GM12878 (cell line): ENCODE data around the gene FETUB. TPM values are rescaled to one million over a fixed set of nuclear protein-coding genes. Genes with fewer than 3 reads are reported as not detected.

Experiments used
- ATAC-seq: fragments of 200-7000 bp; cut with Tn5 transposase; 3 replicates; pipeline ENCODE4 v1.9.1; 2020; ENCODE audit warnings: mild to moderate bottlenecking, moderate library complexity
- BruUV-seq: library from RNA; stranded (reverse); fragments of 400-500 nt; replicated peaks from 2 replicates; lab custom pipeline; 2021; lab: Mats Ljungman, UMichigan
- CTCF ChIA-PET: fragments of 300-600 bp; sonication (Branson Sonifier 250); formaldehyde crosslinking; extraction: SDS; loops from one replicate; lab custom pipeline; 2021; ENCODE audit warnings: inconsistent platforms; lab: Yijun Ruan, JAX
- POLR2A ChIA-PET: fragments of 350-600 bp; formaldehyde crosslinking; extraction: SDS; loops from one replicate; lab custom pipeline; 2021; ENCODE audit warnings: inconsistent platforms; lab: Charles Lee
- RAD21 ChIA-PET: fragments of 300-600 bp; sonication (Branson Sonifier 250); formaldehyde crosslinking; loops from one replicate; lab custom pipeline; 2023; ENCODE audit warnings: antibody characterized with exemption; ENCODE audit not compliant: unreplicated experiment; lab: Charles Lee
- SMC1A ChIA-PET: fragments of 300-600 bp; sonication (Branson Sonifier 250); formaldehyde crosslinking; loops from one replicate; lab custom pipeline; 2023; ENCODE audit not compliant: unreplicated experiment, uncharacterized antibody; lab: Charles Lee
- DNase-seq: peaks from one replicate; pipeline ENCODE4 v3.0.0-alpha.2; 2011; ENCODE audit warnings: low read depth, low spot score
- FAIRE-seq: peaks from 3 replicates; lab custom pipeline; 2011; peaks lifted over from hg19 to GRCh38; lab: Jason Lieb, UNC
- H2AFZ ChIP-seq: 2 replicates; pipeline ENCODE4 v1.6.0; 2011; ENCODE audit warnings: low read depth, low read length, control low read depth; ENCODE audit not compliant: control insufficient read depth
- H3K27ac ChIP-seq: 2 replicates; pipeline ENCODE4 v1.5.1; 2011; ENCODE audit warnings: control low read depth; ENCODE audit not compliant: control insufficient read depth, insufficient read depth
- H3K27me3 ChIP-seq, 2 experiments: replicated peaks in 1 of 2; 2 replicates each; pipeline versions ENCODE4 v1.6.0 to v1.6.1; 2011; ENCODE audit warnings: low read length in 1 of 2; ENCODE audit not compliant: control insufficient read depth in 2 of 2, insufficient read depth in 2 of 2
- H3K36me3 ChIP-seq, 2 experiments: 2 replicates each; pipeline ENCODE4 v1.5.1; 2011; ENCODE audit warnings: low read length in 1 of 2; ENCODE audit not compliant: control insufficient read depth in 2 of 2, insufficient read depth in 2 of 2
- H3K4me1 ChIP-seq: 2 replicates; pipeline ENCODE4 v1.6.1; 2011; ENCODE audit warnings: mild to moderate bottlenecking, low read length, moderate library complexity, mixed read lengths; ENCODE audit not compliant: control insufficient read depth, insufficient read depth
- H3K4me2 ChIP-seq: 2 replicates; pipeline ENCODE4 v1.6.0; 2011; ENCODE audit warnings: control low read depth; ENCODE audit not compliant: control insufficient read depth, insufficient read depth
- H3K4me3 ChIP-seq: fragments of 200-600 bp; sonication (generic); 2 replicates; pipeline ENCODE4 v1.5.1; 2016
- H3K79me2 ChIP-seq: 2 replicates; pipeline ENCODE4 v1.6.0; 2011; ENCODE audit warnings: low read length; ENCODE audit not compliant: control insufficient read depth, insufficient read depth
- H3K9ac ChIP-seq: 2 replicates; pipeline ENCODE4 v1.8.0; 2011; ENCODE audit warnings: low read length, control low read depth, mixed read lengths; ENCODE audit not compliant: control insufficient read depth, insufficient read depth
- H3K9me3 ChIP-seq: replicated peaks from 3 replicates; pipeline ENCODE4 v1.5.1; 2011; ENCODE audit warnings: mild to moderate bottlenecking, low read length; ENCODE audit not compliant: control insufficient read depth, insufficient read depth
- H4K20me1 ChIP-seq: 2 replicates; pipeline ENCODE4 v1.6.0; 2011; ENCODE audit not compliant: control insufficient read depth, insufficient read depth
- BACH1 ChIP-seq: fragments of 450-650 bp; IDR thresholded peaks from 2 replicates; pipeline ENCODE4 v1.6.1; 2017; ENCODE audit warnings: mild to moderate bottlenecking, borderline replicate concordance
- CTCF ChIP-seq, 3 experiments: IDR thresholded peaks in 2 of 3; conservative IDR thresholded peaks in 1 of 3; 2 replicates each; pipeline ENCODE4 v1.5.1; 2011; ENCODE audit warnings: low read depth in 3 of 3, low read length in 3 of 3, mild to moderate bottlenecking in 3 of 3, control low read depth in 2 of 3, moderate library complexity in 2 of 3, inconsistent platforms in 1 of 3, mixed read lengths in 1 of 3; ENCODE audit not compliant: control insufficient read depth in 2 of 3, insufficient read depth in 1 of 3; ENCODE audit errors: extremely low read depth in 1 of 3
- HDAC2 ChIP-seq: fragments of 200-600 bp; sonication (generic); IDR thresholded peaks from 2 replicates; pipeline ENCODE4 v1.6.1; 2017
- HSF1 ChIP-seq: fragments of 150-350 bp; IDR thresholded peaks from 2 replicates; pipeline ENCODE4 v1.6.1; 2014; ENCODE audit warnings: mild to moderate bottlenecking, low read depth, low read length
- IRF3 ChIP-seq: fragments of 450-650 bp; IDR thresholded peaks from 2 replicates; pipeline ENCODE4 v1.6.1; 2014; ENCODE audit warnings: mild to moderate bottlenecking
- MTA2 ChIP-seq: fragments of 450-650 bp; IDR thresholded peaks from 2 replicates; pipeline ENCODE4 v1.6.1; 2016; ENCODE audit warnings: low read depth, mild to moderate bottlenecking, moderate library complexity
- PBX3 ChIP-seq: IDR thresholded peaks from 2 replicates; pipeline ENCODE4 v1.6.1; 2011; ENCODE audit warnings: mild to moderate bottlenecking, low read depth, low read length, moderate library complexity; ENCODE audit not compliant: insufficient replicate concordance
- SIX5 ChIP-seq: IDR thresholded peaks from 2 replicates; pipeline ENCODE4 v1.6.1; 2011; ENCODE audit warnings: mild to moderate bottlenecking, low read depth, low read length, moderate library complexity; ENCODE audit not compliant: severe bottlenecking
- SMARCA5 ChIP-seq: fragments of 450-650 bp; IDR thresholded peaks from 2 replicates; pipeline ENCODE4 v1.6.1; 2017; ENCODE audit warnings: mild to moderate bottlenecking
- SPI1 ChIP-seq: IDR thresholded peaks from 2 replicates; pipeline ENCODE4 v1.6.1; 2011; ENCODE audit warnings: low read depth, mild to moderate bottlenecking, low read length, moderate library complexity, borderline replicate concordance; ENCODE audit not compliant: insufficient read depth
- TBL1XR1 ChIP-seq: IDR thresholded peaks from 2 replicates; pipeline ENCODE4 v1.6.1; 2012; ENCODE audit warnings: low read depth, low read length, improper control_type of control experiment
- TCF7 ChIP-seq: IDR thresholded peaks from 2 replicates; pipeline ENCODE4 v1.6.1; 2014; ENCODE audit warnings: antibody characterized with exemption, borderline replicate concordance
- WRNIP1 ChIP-seq: IDR thresholded peaks from 2 replicates; pipeline ENCODE4 v1.6.1; 2011; ENCODE audit warnings: low read depth, low read length, improper control_type of control experiment, borderline replicate concordance
- ZNF384 ChIP-seq: IDR thresholded peaks from 2 replicates; pipeline ENCODE4 v1.6.1; 2012; ENCODE audit warnings: low read depth, mild to moderate bottlenecking, low read length, improper control_type of control experiment, borderline replicate concordance
- WGBS: methylation state at CpG from one replicate; pipeline ENCODE4 v1.1.6; 2016; ENCODE audit warnings: low lambda C conversion rate; ENCODE audit not compliant: insufficient replicate concordance, insufficient coverage; ENCODE audit errors: missing lambda C conversion rate; 5-methylcytosine and 5-hydroxymethylcytosine counted together
- in situ Hi-C: fragments of 300-500 bp; cut with MboI; formaldehyde crosslinking; loops from 9 replicates; pipeline ENCODE4 v1.14.3; 2018; ENCODE audit warnings: mixed read lengths
- intact Hi-C: fragments of 100-400 bp; cut with micrococcal nuclease; formaldehyde crosslinking; loops from one replicate; pipeline ENCODE4 v1.14.2; 2022; ENCODE audit not compliant: unreplicated experiment
- polyA plus RNA-seq, 11 experiments: library from polyadenylated mRNA; depleted of rRNA in 4 of 11; unstranded in 6 of 11; stranded (reverse) in 5 of 11; fragments of >200 nt; fragmentation: Nextera tagmentation in 4 of 11; fragmentation: Illumina TruSeq in 1 of 11; extraction: Ambion mirVana in 4 of 11; extraction: Trizol in 1 of 11; gene quantifications; 1 replicate in 1 of 11; 2 replicates in 10 of 11; pipeline versions ENCODE4 v1.2.1 to v1.2.3, GENCODE V29; 2011 to 2016; ENCODE audit warnings: inconsistent platforms in 2 of 11, missing spikeins in 2 of 11, low read depth in 1 of 11
- total RNA-seq, 4 experiments: library from RNA; depleted of rRNA in 3 of 4; stranded (reverse); fragments of >200 nt in 3 of 4; fragmentation: Illumina TruSeq in 1 of 4; extraction: Trizol in 1 of 4; gene quantifications; 2 replicates each; pipeline versions ENCODE4 v1.2.1 to v1.2.3, GENCODE V29; 2013 to 2021

FETUB gene
- total and polyA plus RNA-seq, 10 of the 15 experiments (the other 5 are each of a cell fraction or from before 2014, with no cell fraction given), result not detected

GRCh38 chr3:186593862-186594261 is 46.3 kb upstream of the FETUB start (continued):
- TF ChIP-seq IRF3, result no peak
- TF ChIP-seq, all 136 proteins: peak for 0

GRCh38 chr3:186594591-186595113 is 45.5 kb upstream of the FETUB start:
- Histone ChIP-seq H3K9me3 (no peaks in the 10 kb centered on the region), H3K27me3 (peaks cover 0 to 2% of the 10 kb centered on the region in 2 experiments; a peak in 1 of 4 replicates), H3K36me3 (no peaks in the 10 kb centered on the region), H2AFZ (no peak overlapping the region), H3K4me2 (no peak overlapping the region), H4K20me1 (no peaks in the 10 kb centered on the region), H3K27ac (no peak overlapping the region), H3K9ac (no peak overlapping the region), H3K4me3 (no peak overlapping the region), H3K4me1 (no peaks in the 10 kb centered on the region), H3K79me2 (no peaks in the 10 kb centered on the region)
- no TSS peak for BruUV-seq
- intact Hi-C loops, result no loop called here
- no peak for DNase-seq
- RAD21 ChIA-PET, result interaction anchor here (0.5 kb wide), 1 partner anchor 949 kb away, joined by 3 read pairs; no protein-coding TSS in a partner anchor
- POLR2A ChIA-PET, result no interaction called here
- ATAC-seq, result peak; percentile 39; the same call in 2 of the 3 replicates
- CTCF ChIA-PET, result interaction anchor here (1.5 kb wide), 1 partner anchor 20 kb away, joined by 5 read pairs; no protein-coding TSS in a partner anchor
- 57% methylated on average over 6 of the region's 6 CpGs for WGBS
- in situ Hi-C loops, result no loop called here
- SMC1A ChIA-PET, result no interaction called here
- FAIRE-seq, result no peak
- no peak for TF ChIP-seq SPI1
- TF ChIP-seq SMARCA5, result no peak
- no peak for TF ChIP-seq PBX3
- no peak for TF ChIP-seq SIX5
- TF ChIP-seq MTA2, result no peak
- TF ChIP-seq CTCF (IDR thresholded peaks at IDR 0.05 in 2 of 3, conservative IDR thresholded peaks at IDR 0.05 in 1 of 3; ENCODE audit: control insufficient read depth in 2 of 3, extremely low read depth in 1 of 3, insufficient read depth in 1 of 3, low read depth in 3 of 3, low read length in 3 of 3), result no peak
- no peak for TF ChIP-seq BACH1
- no peak for TF ChIP-seq TBL1XR1
- no peak for TF ChIP-seq ZNF384
- TF ChIP-seq WRNIP1, result no peak
- TF ChIP-seq HDAC2, result no peak
- no peak for TF ChIP-seq TCF7
- no peak for TF ChIP-seq HSF1
